Epithelial cell of esophagus (primary cell): ENCODE data around the gene VTI1A.

ENCODE experiments used
- DNase-seq: peaks from one replicate; pipeline ENCODE4 v3.0.0; 2010; ENCODE audit warnings: low read depth
- H3K4me3 ChIP-seq: 2 replicates; pipeline ENCODE4 v1.5.1; 2011; ENCODE audit warnings: mild to moderate bottlenecking, low read length, control low read depth
- TF ChIP-seq, protein P1 (sequence below): IDR thresholded peaks from 2 replicates; pipeline ENCODE4 v1.5.1; 2011; ENCODE audit warnings: low read depth, mild to moderate bottlenecking, low read length, control low read depth, inconsistent platforms; ENCODE audit not compliant: insufficient read depth; ENCODE audit errors: missing control alignments

The VTI1A gene

DNA sequence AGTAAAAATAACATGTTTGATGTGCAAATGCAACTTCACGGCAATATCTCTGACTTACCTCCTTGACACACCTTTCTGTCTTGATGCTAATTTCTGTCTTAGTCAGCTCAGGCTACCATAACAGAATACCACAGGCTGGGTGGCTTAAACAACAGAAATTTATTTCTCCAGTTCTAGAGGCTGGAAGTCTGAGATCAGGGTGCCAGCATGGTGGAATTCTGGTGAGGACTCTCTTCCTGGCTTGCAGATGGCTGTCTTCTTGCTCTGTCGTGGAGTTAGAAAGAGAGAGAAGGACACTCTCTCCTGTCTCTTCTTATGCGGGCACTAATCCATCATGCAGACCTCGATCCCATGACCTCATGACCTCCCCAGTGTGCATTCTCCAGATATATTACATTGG lies 134.9 kb downstream of the VTI1A start:
- no peak overlapping the region for H3K4me3 ChIP-seq
- TF ChIP-seq, protein P1, sequence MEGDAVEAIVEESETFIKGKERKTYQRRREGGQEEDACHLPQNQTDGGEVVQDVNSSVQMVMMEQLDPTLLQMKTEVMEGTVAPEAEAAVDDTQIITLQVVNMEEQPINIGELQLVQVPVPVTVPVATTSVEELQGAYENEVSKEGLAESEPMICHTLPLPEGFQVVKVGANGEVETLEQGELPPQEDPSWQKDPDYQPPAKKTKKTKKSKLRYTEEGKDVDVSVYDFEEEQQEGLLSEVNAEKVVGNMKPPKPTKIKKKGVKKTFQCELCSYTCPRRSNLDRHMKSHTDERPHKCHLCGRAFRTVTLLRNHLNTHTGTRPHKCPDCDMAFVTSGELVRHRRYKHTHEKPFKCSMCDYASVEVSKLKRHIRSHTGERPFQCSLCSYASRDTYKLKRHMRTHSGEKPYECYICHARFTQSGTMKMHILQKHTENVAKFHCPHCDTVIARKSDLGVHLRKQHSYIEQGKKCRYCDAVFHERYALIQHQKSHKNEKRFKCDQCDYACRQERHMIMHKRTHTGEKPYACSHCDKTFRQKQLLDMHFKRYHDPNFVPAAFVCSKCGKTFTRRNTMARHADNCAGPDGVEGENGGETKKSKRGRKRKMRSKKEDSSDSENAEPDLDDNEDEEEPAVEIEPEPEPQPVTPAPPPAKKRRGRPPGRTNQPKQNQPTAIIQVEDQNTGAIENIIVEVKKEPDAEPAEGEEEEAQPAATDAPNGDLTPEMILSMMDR: no peak
- DNase-seq: no peak

DNA sequence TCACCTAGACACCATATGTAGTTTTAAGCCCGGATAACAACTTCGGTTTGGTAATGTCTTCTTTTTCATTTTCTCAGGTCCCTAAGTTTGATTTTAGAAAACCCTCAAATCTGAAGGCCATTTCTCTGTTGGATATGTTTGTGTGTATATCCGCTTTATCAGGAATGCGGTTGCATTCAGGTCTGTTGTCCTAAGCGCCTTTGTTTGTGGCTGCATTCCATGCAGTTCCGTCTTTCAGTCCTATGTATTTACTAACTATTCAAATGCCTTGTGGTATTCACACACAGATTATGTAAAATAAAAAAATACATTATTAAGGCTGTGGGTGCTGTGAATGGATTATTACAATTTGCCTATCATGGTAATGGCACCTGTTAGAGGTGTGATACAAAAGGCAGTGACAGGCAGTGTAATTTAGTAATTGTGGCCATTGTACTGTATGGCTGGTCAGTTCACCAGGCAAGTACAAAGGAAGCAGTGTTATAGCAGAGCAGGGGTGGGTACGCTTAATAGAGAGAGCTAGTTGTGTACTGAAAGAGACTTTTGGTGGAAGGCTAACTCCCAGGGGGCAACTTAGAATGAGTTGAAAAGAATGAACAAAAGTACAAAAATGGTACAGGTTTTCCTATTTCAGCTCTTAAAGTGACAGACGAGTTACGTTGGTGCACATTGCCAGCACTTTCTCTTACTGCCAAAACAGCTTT lies 136.4 kb downstream of the VTI1A start:
- DNase-seq: no peak
- TF ChIP-seq, protein P1: no peak
- no peak overlapping the region for H3K4me3 ChIP-seq

DNA sequence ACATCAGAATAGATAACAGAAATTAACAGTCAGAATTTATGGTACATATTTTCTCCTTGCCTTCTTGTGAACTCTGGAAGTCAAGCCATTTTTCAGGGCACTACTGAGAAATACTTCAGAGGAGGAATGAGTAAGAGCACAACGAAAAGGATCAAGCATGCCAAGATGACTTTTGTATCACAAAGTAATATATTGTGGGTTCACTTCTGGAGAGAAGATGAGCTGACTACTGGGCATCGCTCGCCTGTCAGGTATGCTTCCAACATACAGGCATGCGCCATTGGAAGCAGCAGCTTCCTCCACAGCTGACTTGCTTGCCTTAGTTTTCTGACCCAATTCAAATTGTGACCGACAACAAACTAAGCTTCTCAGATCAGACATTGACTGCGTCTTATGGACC lies 137.3 kb downstream of the VTI1A start:
- H3K4me3 ChIP-seq: no peak overlapping the region
- TF ChIP-seq, protein P1: no peak
- DNase-seq: peak; percentile 59

DNA sequence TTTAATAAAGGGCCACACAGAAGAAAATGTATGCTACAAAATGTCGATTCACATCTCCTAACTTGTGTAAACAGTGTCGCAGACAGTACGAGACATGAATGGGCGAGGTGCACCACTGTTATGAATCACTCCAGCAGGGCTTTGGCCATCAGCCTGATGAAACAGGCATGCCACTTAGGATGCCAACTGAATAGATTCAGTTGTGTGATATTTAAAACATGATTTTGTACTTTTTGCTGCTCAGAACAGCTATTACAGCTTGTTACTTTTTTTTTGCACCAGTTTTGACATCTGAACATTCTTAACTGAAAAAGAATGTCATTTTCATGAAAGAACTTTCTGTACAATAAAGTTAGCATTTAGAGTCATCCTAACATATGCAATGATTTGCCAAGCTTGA lies 138.1 kb downstream of the VTI1A start:
- TF ChIP-seq, protein P1: no peak
- DNase-seq: peak; percentile 89
- H3K4me3 ChIP-seq: no peak overlapping the region

DNA sequence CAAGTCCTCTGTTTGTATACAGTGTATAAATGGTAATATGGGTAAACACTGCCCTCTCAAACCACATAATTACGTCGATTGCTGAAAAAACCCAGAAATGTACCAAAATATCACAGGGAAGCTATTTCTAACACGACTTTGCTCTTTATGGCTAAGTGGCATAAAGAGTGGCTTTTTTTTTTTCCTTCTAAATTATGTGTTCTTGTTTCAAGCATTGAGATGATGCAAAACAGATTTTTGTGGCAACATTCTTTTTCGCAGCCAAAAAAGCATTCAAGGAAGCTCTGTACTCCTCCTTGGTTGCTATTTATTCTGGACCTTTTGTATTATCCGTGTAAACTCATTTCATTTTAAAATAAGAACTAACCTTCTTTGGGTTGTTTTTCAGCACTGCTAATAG lies 138.9 kb downstream of the VTI1A start:
- DNase-seq: no peak
- TF ChIP-seq, protein P1: no peak
- H3K4me3 ChIP-seq: no peak overlapping the region

DNA sequence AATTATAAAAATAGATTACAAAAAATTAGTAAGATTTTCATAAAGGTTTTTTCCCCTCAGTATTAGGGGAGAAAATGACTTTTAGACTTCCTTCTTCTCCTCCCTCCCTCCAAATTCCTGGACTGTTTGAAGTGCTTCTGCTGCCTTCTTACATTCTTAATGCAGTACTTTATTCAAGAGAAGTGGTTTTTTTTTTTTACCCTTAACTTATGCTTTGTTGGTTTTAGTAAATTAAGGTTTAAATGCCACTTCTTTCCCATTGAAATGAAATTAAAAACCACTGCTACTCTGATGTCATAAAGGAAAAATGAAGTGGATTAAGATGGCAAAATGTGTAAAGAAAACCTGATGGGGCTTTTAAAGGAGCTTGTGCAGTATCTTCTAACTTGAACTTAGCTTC lies 140.7 kb downstream of the VTI1A start:
- no peak overlapping the region for H3K4me3 ChIP-seq
- TF ChIP-seq, protein P1: no peak
- DNase-seq: no peak

DNA sequence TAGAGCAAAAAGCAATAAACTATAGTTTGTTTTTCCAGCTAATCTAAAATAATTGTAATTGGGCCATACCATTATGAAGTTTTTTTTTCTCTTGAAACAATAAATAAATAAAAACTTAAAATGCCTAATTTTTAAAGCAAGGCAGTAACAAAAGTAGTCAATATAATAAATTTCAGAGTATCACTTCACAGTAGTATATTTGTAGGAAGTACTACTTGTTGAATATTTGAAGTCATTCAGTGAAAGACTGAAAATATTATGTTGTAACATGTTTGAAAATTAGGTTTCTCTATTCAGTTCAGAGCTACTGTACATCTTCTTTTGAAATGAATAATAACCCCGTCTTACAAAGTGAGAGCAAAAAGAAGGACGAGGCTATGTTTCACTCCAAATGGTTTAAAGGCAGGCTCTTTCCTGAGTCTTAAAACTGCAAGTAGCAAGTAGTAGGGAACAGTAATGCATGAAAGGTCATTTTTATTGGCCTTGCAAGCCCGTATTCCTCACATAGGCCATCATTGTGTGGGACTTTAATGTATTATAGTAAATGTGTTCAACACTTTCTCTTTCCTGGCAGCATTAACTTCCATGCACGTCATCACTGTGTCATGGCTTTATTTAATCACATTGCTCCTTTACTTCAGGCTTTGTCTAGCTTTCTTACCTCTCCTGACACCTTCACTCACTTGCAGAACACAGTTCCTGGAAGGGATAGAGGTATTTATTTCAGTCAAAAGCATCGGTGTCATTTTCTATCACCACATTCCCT lies 141.4 kb downstream of the VTI1A start:
- peak; percentile 18 for DNase-seq
- TF ChIP-seq, protein P1: no peak
- no peak overlapping the region for H3K4me3 ChIP-seq
